Vagina (tissue), 2 donors: Measurements from ENCODE around the gene DNMT3B. TPM values are rescaled to one million over a fixed set of nuclear protein-coding genes. Genes with fewer than 3 reads are reported as not detected.
"Not testable (repeated sequence)": the region's sequence is repeated elsewhere in the genome, so short reads cannot be mapped to it uniquely, and the experiment has no call there.

Experiments
- DNase-seq, 2 donors: peaks; one replicate each; pipeline ENCODE4 v3.0.0-alpha.2; 2017; ENCODE audit errors: extremely low spot score in 2 of 2
- H3K27ac ChIP-seq: fragments of 200-600 bp; sonication (generic); one replicate; pipeline ENCODE4 v1.5.1; 2019
- H3K27me3 ChIP-seq: fragments of 200-600 bp; sonication (generic); one replicate; pipeline ENCODE4 v1.5.1; 2019
- H3K36me3 ChIP-seq, 2 donors: fragments of 200-600 bp; sonication (generic); one replicate each; pipeline ENCODE4 v1.5.1; 2017 to 2019
- H3K4me1 ChIP-seq: fragments of 200-600 bp; sonication (generic); one replicate; pipeline ENCODE4 v1.5.1; 2019
- H3K4me3 ChIP-seq, 2 donors: fragments of 200-600 bp; sonication (generic); 1 replicate in 1 of 2; 2 replicates in 1 of 2; pipeline ENCODE4 v1.5.1; 2016 to 2019
- H3K9me3 ChIP-seq: fragments of 200-600 bp; sonication (generic); one replicate; pipeline ENCODE4 v1.5.1; 2019
- CTCF ChIP-seq, 3 experiments: fragments of 450-650 bp in 2 of 3; fragments of 200-600 bp in 1 of 3; sonication (generic) in 1 of 3; IDR thresholded peaks; one replicate each; pipeline ENCODE4 v1.5.1; 2017 to 2019; ENCODE audit warnings: antibody characterized with exemption in 3 of 3, mild to moderate bottlenecking in 2 of 3, moderate library complexity in 2 of 3
- POLR2A ChIP-seq, 2 donors: fragments of 450-650 bp; IDR thresholded peaks; one replicate each; pipeline ENCODE4 v1.6.1; 2017; ENCODE audit warnings: antibody characterized with exemption in 2 of 2, mild to moderate bottlenecking in 2 of 2, moderate library complexity in 2 of 2
- POLR2AphosphoS5 ChIP-seq, 2 donors: sonication (generic); formaldehyde crosslinking; IDR thresholded peaks; one replicate each; pipeline ENCODE4 v1.9.0; 2017; ENCODE audit warnings: antibody characterized with exemption in 2 of 2, mild to moderate bottlenecking in 2 of 2, low read depth in 1 of 2; ENCODE audit not compliant: insufficient read depth in 1 of 2
- intact Hi-C: fragments of 100-400 bp; cut with DNase I; formaldehyde crosslinking; loops from one replicate; pipeline ENCODE4 v1.15.1; 2023
- total RNA-seq: library from RNA; depleted of rRNA; stranded (reverse); fragments of >200 nt; gene quantifications from one replicate; pipeline ENCODE4 v1.2.3, GENCODE V29; 2016

The DNMT3B gene
- total RNA-seq, result 1.2 TPM

DNA sequence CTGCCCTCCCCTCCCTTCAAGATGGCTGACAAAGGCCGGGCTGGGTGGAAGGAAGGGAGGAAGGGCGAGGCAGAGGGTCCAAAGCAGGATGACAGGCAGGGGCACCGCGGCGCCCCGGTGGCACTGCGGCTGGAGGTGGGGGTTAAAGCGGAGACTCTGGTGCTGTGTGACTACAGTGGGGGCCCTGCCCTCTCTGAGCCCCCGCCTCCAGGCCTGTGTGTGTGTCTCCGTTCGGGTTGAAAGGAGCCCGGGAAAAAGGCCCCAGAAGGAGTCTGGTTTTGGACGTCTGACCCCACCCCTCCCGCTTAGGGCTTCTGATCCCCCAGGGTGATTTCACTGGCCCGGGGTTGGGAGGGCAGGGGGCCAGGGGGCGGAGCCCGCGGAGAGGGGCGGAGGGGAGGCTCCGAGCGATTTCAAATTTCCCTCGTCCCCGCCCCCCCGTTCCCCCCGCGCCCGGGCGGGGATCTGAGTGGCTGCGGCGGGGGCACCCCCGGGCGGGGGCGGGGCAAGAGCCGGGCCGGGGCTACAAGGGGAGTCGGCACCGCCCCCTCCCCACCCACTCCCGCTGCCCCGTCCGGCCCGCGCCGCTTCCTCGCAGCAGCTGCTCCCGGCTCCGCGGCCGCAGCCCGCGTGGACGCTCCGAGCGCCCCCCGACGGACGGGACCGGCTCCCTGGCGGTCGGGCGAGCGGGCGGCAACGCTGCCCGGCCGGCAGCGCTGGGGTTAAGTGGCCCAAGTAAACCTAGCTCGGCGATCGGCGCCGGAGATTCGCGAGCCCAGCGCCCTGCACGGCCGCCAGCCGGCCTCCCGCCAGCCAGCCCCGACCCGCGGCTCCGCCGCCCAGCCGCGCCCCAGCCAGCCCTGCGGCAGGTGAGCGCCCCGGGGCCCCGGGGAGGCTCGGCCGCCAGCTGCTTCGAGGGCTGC is at the start of gene DNMT3B:
TSS of gene DNMT3B (plus strand) at position 555 of the 923 bp plus-strand sequence. CDS start 17,939 bp downstream, outside the sequence.
- intact Hi-C loops, result no loop called here
- Histone ChIP-seq H3K4me1 (peaks cover 18% of the 10 kb centered on the region), H3K9me3 (no peaks in the 10 kb centered on the region), H3K27ac (no peak within 1 kb of the TSS), H3K36me3 (no peaks in the 10 kb centered on the region), H3K4me3 (peak within 1 kb of the TSS; percentile 61 to 76), H3K27me3 (no peaks in the 10 kb centered on the region)
- no peak for TF ChIP-seq POLR2A (IDR thresholded peaks at IDR 0.05)
- DNase-seq, result no peak

DNA sequence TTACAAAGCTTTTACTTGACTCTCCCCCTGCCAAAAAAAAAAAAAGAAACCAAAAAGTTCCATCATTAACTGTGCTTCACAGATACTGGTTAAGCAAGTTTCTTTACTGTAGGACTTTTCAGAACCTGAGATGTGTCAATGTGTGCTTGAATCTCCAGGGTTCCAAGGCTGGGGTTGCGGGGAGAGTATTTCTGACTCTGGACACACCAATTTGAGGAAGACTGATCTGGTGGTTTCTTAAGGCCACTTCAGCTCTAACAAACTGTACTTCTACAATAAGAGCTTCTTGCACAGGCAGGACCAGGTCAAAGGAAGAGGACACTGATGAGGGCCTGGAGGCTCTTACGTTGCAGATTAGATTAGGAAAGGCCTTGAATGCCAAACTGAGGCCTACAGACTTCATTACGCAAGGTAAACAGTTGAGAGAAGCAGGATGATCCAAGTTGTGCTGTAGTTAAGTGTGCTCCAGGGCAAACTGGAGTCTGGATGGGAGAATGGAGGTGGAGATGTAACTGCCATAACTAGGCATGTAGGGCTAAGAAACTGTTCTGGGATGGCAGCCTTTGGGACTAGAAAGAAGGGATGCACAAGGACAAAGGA is 43.3 kb upstream of the DNMT3B start:
- no peaks in the 10 kb centered on the region for H3K4me1 ChIP-seq
- no peak for DNase-seq
- H3K36me3 ChIP-seq, result peaks cover 0 to 8% of the 10 kb centered on the region in 2 donors
- H3K9me3 ChIP-seq, result no peaks in the 10 kb centered on the region
- no peaks in the 10 kb centered on the region for H3K27me3 ChIP-seq
- TF ChIP-seq POLR2AphosphoS5 (IDR thresholded peaks at IDR 0.05; ENCODE audit: insufficient read depth in 1 of 2, low read depth in 1 of 2) (no peak), CTCF (IDR thresholded peaks at IDR 0.05) (no peak), POLR2A (IDR thresholded peaks at IDR 0.05) (no peak)
- no peak overlapping the region for H3K4me3 ChIP-seq
- no peak overlapping the region for H3K27ac ChIP-seq
- intact Hi-C loops, result no loop called here

DNA sequence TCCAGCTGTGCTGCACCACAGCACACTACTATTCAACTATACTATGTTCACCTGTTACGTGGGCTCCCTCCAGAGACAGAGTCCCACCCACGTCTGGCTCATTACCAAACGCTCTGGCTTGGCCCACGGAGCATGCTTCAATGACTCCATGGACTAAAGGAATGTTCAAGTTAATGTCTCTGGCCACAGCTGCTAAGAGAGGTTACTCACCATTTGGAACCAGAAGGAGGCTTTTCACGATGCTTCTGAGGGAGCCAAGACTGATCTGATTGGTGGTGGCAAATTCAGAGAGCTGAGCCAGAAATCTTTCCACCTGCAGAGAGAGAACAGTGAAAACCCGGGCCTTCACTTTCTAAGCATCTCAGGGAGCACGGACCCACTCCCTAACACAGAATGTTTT is 34.5 kb upstream of the DNMT3B start:
- H3K4me3 ChIP-seq, result no peak overlapping the region
- H3K36me3 ChIP-seq, result peaks cover 0 to 27% of the 10 kb centered on the region in 2 donors
- H3K27me3 ChIP-seq, result no peaks in the 10 kb centered on the region
- no peak for DNase-seq
- no peak overlapping the region for H3K27ac ChIP-seq
- H3K9me3 ChIP-seq, result no peaks in the 10 kb centered on the region
- H3K4me1 ChIP-seq, result peaks cover 14% of the 10 kb centered on the region
- intact Hi-C loops, result no loop called here
- TF ChIP-seq POLR2A (IDR thresholded peaks at IDR 0.05) (no peak), POLR2AphosphoS5 (IDR thresholded peaks at IDR 0.05; ENCODE audit: insufficient read depth in 1 of 2, low read depth in 1 of 2) (no peak), CTCF (IDR thresholded peaks at IDR 0.05) (no peak)

- peaks cover 14% of the 10 kb centered on the region for H3K4me1 ChIP-seq
- intact Hi-C loops, H3K4me3 ChIP-seq, DNase-seq, H3K9me3 ChIP-seq, H3K27ac ChIP-seq, H3K27me3 ChIP-seq: not testable (repeated sequence)
- peaks cover 0 to 27% of the 10 kb centered on the region in 2 donors for H3K36me3 ChIP-seq
Measured at GRCh38 chr20:32728435-32728834, 33.8 kb upstream of the DNMT3B start.

DNA sequence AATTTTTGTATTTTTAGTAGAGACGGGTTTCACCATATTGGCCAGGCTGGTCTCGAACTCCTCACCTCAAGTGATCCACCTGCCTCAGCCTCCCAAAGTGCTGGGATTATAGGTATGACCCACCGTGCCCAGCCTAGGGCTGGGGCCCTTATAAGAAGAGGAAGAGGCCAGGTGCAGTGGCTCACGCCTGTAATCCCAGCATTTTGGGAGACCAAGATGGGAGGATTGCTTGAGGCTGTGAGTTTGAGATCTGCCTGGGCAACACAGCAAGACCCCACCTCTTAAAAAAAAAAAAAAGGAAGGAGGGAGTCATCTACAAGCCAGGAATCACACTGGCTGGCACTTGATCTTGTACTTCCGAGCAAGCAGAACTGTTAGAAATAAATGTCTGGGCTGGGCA is 32.9 kb upstream of the DNMT3B start:
- Histone ChIP-seq H3K36me3 (peaks cover 0 to 27% of the 10 kb centered on the region in 2 donors), H3K4me1 (peaks cover 14% of the 10 kb centered on the region)
- DNase-seq, H3K9me3 ChIP-seq, H3K27ac ChIP-seq, H3K27me3 ChIP-seq, intact Hi-C loops, H3K4me3 ChIP-seq: not testable (repeated sequence)

DNA sequence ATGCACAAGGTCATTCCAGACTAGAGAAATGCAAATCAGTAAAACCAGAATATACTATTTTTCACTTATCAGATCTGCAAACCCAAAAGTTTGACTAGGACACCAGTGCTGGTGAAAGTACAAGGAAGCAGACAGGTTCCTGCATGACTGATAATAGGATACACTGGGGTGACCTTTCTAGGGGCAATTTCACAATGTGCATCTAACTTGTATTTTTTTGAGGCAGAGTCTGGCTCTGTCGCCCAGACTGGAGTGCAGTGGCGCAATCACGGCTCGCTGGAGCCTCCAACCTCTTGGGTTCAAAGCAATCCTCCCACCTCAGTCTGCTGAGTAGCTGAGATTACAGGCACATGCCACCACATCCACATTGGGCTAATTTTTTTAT is 30.3 kb upstream of the DNMT3B start:
- TF ChIP-seq POLR2AphosphoS5 (IDR thresholded peaks at IDR 0.05; ENCODE audit: insufficient read depth in 1 of 2, low read depth in 1 of 2), result no peak
- TF ChIP-seq POLR2A (IDR thresholded peaks at IDR 0.05), result no peak
- no peak for TF ChIP-seq CTCF (IDR thresholded peaks at IDR 0.05)
- H3K4me1 ChIP-seq, result peaks cover 14% of the 10 kb centered on the region
- H3K9me3 ChIP-seq, result no peaks in the 10 kb centered on the region
- no peak for DNase-seq
- peaks cover 0 to 7% of the 10 kb centered on the region in 2 donors for H3K36me3 ChIP-seq
- intact Hi-C loops, result no loop called here
- no peaks in the 10 kb centered on the region for H3K27me3 ChIP-seq
- no peak overlapping the region for H3K27ac ChIP-seq
- no peak overlapping the region for H3K4me3 ChIP-seq
